ENCODE data around the gene ATP2C2. TPM values are rescaled to one million over a fixed set of nuclear protein-coding genes. Genes with fewer than 3 reads are reported as not detected.

Gene ATP2C2
- total RNA-seq, 4 donors from 2014 or later = 138 to 3,342 (median 155) TPM

GRCh38 chr16:84454611-84455010 lies 86.3 kb downstream of the ATP2C2 start:
- H3K9me3 ChIP-seq = no peaks in the 10 kb centered on the region
- no peaks in the 10 kb centered on the region for H3K36me3 ChIP-seq
- no peak for DNase-seq
- H3K27me3 ChIP-seq = no peaks in the 10 kb centered on the region
- 87% methylated on average over 13 of the region's 13 CpGs; no CpG with 5 or more reads in 1 of the 2 donors for WGBS, 2 donors (ENCODE audit: low coverage in 1 of 2)
- no peak overlapping the region for H3K27ac ChIP-seq
- no peaks in the 10 kb centered on the region for H3K4me1 ChIP-seq
- H3K4me3 ChIP-seq = no peak overlapping the region
- TF ChIP-seq POLR2AphosphoS5 (IDR thresholded peaks at IDR 0.05) (no peak), EP300 (IDR thresholded peaks at IDR 0.05; ENCODE audit: low read depth) (no peak), CTCF (IDR thresholded peaks at IDR 0.05) (no peak), POLR2A (IDR thresholded peaks at IDR 0.05) (no peak)
- intact Hi-C loops (cut with DNase I; ENCODE audit: low total_unique reads) (no loop called here), in situ Hi-C loops (cut with MboI; ENCODE audit: low pct_ligation_motif_present in 1 of 4, low pct_unique_long_range_greater_than_20kb in 1 of 4, low sequenced_read_pairs in 3 of 4) (no loop called here)

DNA sequence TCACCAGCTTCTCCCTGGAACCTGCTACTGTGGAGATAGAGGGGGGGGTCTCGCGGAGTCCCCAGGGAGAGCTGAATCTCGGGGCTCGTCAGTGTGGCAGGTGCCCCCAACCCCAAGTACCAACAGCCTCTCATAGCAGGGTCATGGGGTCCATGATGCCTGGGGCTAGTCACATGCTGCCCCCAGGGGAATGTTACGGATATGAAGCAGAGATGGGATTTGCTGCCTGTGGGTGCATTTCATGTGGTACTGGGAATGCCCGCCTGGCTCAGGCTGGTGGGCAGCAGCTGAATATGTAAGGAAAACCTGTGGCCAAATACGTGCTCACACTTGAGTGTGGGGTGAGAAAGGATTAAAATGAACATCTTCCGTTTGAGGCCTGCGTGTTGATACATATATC lies 86.7 kb downstream of the ATP2C2 start:
- WGBS, 2 donors (ENCODE audit: low coverage in 1 of 2) = 92% methylated on average over 9 of the region's 9 CpGs; no CpG with 5 or more reads in 1 of the 2 donors
- Histone ChIP-seq H3K4me1 (no peaks in the 10 kb centered on the region), H3K27ac (no peak overlapping the region), H3K27me3 (no peaks in the 10 kb centered on the region), H3K9me3 (no peaks in the 10 kb centered on the region), H3K4me3 (no peak overlapping the region), H3K36me3 (no peaks in the 10 kb centered on the region)
- DNase-seq = no peak
- intact Hi-C loops (cut with DNase I; ENCODE audit: low total_unique reads) = no loop called here
- in situ Hi-C loops (cut with MboI; ENCODE audit: low pct_ligation_motif_present in 1 of 4, low pct_unique_long_range_greater_than_20kb in 1 of 4, low sequenced_read_pairs in 3 of 4) = no loop called here
- TF ChIP-seq CTCF (IDR thresholded peaks at IDR 0.05) (no peak), POLR2AphosphoS5 (IDR thresholded peaks at IDR 0.05) (no peak), EP300 (IDR thresholded peaks at IDR 0.05; ENCODE audit: low read depth) (no peak), POLR2A (IDR thresholded peaks at IDR 0.05) (no peak)

GRCh38 chr16:84458606-84459532 lies 90.5 kb downstream of the ATP2C2 start:
- H3K9me3 ChIP-seq = no peaks in the 10 kb centered on the region
- no peak overlapping the region for H3K27ac ChIP-seq
- H3K27me3 ChIP-seq = no peaks in the 10 kb centered on the region
- 78 to 94% methylated on average over 7 to 38 of the region's 38 CpGs for WGBS, 2 donors (ENCODE audit: low coverage in 1 of 2)
- in situ Hi-C loops (cut with MboI; ENCODE audit: low pct_ligation_motif_present in 1 of 4, low pct_unique_long_range_greater_than_20kb in 1 of 4, low sequenced_read_pairs in 3 of 4) (no loop called here), intact Hi-C loops (cut with DNase I; ENCODE audit: low total_unique reads) (no loop called here)
- peaks cover 0 to 8% (median 0%) of the 10 kb centered on the region in 4 donors for H3K36me3 ChIP-seq
- H3K4me3 ChIP-seq = no peak overlapping the region
- DNase-seq = no peak
- H3K4me1 ChIP-seq = no peaks in the 10 kb centered on the region
- TF ChIP-seq POLR2AphosphoS5 (IDR thresholded peaks at IDR 0.05) = no peak
- no peak for TF ChIP-seq CTCF (IDR thresholded peaks at IDR 0.05)
- no peak for TF ChIP-seq POLR2A (IDR thresholded peaks at IDR 0.05)
- no peak for TF ChIP-seq EP300 (IDR thresholded peaks at IDR 0.05; ENCODE audit: low read depth)

GRCh38 chr16:84459533-84459894 lies 91.2 kb downstream of the ATP2C2 start:
- intact Hi-C loops (cut with DNase I; ENCODE audit: low total_unique reads) = no loop called here

More at GRCh38 chr16:84459533-84459894, 91.2 kb downstream of the ATP2C2 start:
- no peak overlapping the region for H3K27ac ChIP-seq
- H3K4me3 ChIP-seq = no peak overlapping the region
- 89% methylated on average over 2 of the region's 2 CpGs; no CpG with 5 or more reads in 1 of the 2 donors for WGBS, 2 donors (ENCODE audit: low coverage in 1 of 2)
- H3K9me3 ChIP-seq = no peaks in the 10 kb centered on the region
- DNase-seq = no peak
- no peaks in the 10 kb centered on the region for H3K4me1 ChIP-seq
- TF ChIP-seq POLR2AphosphoS5 (IDR thresholded peaks at IDR 0.05) (no peak), POLR2A (IDR thresholded peaks at IDR 0.05) (no peak), EP300 (IDR thresholded peaks at IDR 0.05; ENCODE audit: low read depth) (no peak), CTCF (IDR thresholded peaks at IDR 0.05) (no peak)
- peaks cover 0 to 13% (median 0%) of the 10 kb centered on the region in 4 donors for H3K36me3 ChIP-seq
- in situ Hi-C loops (cut with MboI; ENCODE audit: low pct_ligation_motif_present in 1 of 4, low pct_unique_long_range_greater_than_20kb in 1 of 4, low sequenced_read_pairs in 3 of 4) = no loop called here
- no peaks in the 10 kb centered on the region for H3K27me3 ChIP-seq
